IPS-NIHi7 (cell line): ENCODE measurements around the gene PRG3.
A peak's percentile ranks its signal among the peaks of the same experiment; 100 is the strongest.
"Not testable (repeated sequence)": the region's sequence is repeated elsewhere in the genome, so short reads cannot be mapped to it uniquely, and the experiment has no call there.

Experiments
- DNase-seq: peaks from one replicate; pipeline ENCODE4 v3.0.0; 2012; ENCODE audit warnings: mixed read lengths; ENCODE audit errors: extremely low spot score

PRG3 gene

DNA sequence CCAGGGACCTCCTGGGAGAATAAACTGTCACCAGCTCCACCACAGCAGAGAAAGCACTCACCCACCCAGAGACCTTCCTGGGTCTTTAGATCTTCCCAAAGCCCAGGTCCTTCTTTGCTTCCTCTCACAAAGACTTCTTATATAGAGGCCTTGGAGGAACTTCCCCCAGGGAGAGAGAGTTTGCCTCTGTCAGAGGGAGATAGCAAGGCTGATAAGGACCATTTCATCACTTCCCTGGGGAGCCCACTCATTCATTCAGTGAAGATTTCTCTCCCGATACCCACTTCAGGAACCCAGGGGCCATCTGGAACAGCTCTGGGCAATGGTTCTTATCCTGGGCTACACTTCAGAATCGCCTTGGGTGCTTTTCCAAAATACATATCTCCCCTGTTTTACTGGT is 9.6 kb upstream of the PRG3 start, which contains the start of gene PRG2:
Gene PRG2 (minus strand): TSS at position 116 of the 400 bp plus-strand sequence. CDS start 706 bp downstream, outside the sequence.
- no peak for DNase-seq

DNA sequence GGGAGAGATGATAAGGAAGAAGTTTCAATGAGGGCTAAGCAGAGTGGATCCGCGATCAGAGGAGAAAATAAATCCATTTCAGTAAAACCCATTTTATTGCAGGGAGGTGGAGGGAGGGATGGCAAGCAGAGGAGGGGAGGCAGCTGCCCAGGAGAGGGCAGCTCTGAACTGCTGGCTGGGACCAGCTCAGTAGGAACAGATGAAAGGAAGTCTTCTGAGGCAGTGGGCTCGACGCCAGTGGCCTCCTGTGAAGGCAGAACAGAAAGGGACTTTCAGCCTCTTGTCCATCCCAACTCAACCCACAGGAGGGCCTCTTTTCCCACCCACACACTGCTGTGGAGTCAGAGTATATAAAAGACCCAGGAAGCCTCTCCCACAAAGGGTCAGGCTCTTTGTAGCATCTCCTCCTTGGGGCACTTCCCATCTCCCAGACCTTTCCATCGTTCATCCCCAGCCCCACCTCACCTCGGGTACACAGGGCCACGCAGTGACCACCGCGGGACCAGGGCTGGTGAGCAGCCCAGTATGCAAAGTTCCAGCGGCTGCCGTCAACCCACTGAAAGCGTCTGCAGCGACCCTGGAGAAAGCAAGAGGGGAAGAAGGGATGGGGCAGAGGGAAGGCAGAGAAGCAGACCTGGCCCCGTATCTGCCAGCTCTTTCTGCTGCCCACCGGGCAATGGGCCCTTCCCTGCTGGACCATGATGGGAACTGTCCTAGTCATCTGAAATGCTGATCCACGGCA is 6.5 kb upstream of the PRG3 start:
- DNase-seq = no peak

DNA sequence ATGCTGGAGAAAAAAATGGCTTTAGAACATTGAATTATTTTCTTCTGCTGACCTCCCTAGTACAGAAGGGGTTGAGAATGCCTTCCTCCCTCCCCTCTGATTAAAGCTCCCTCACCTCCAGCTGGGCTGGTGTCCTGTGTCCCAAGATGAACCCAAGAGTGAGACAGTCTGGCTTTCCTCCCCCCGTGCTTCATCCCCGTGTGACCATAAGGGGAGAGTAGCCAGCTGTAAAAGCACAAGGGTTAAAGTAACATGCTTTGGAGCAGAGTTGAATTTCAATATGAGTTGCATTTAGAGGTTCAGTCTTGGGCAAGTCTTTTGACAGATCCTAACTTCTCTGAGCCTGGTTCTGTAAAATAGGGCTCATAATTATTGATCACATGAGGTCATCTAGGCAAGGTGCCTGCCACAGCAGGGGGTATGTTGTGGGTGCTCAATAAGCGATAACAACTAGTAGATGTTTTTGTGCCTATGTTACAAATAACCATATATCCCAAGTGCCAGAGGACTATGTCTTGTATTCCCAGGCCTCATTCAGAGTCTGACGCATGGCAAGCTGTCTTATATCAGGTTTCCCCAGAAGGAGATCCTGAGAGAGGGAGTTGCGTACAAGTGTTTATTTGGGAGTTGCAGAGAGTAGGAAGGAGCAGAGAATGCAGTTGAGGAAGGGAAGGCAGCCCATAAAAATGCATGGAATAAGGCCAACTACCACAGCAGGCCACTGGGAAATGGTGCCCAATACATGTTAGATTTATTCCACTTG is 5.4 kb upstream of the PRG3 start:
- DNase-seq = no peak

- DNase-seq = peak; percentile 88
Measured at GRCh38 chr11:57379732-57380131, 1.2 kb downstream of the PRG3 start.

GRCh38 chr11:57378186-57378585 is 2.8 kb downstream of the PRG3 start:
- no peak for DNase-seq

GRCh38 chr11:57377107-57377506 is 3.8 kb downstream of the PRG3 start:
- no peak for DNase-seq

DNA sequence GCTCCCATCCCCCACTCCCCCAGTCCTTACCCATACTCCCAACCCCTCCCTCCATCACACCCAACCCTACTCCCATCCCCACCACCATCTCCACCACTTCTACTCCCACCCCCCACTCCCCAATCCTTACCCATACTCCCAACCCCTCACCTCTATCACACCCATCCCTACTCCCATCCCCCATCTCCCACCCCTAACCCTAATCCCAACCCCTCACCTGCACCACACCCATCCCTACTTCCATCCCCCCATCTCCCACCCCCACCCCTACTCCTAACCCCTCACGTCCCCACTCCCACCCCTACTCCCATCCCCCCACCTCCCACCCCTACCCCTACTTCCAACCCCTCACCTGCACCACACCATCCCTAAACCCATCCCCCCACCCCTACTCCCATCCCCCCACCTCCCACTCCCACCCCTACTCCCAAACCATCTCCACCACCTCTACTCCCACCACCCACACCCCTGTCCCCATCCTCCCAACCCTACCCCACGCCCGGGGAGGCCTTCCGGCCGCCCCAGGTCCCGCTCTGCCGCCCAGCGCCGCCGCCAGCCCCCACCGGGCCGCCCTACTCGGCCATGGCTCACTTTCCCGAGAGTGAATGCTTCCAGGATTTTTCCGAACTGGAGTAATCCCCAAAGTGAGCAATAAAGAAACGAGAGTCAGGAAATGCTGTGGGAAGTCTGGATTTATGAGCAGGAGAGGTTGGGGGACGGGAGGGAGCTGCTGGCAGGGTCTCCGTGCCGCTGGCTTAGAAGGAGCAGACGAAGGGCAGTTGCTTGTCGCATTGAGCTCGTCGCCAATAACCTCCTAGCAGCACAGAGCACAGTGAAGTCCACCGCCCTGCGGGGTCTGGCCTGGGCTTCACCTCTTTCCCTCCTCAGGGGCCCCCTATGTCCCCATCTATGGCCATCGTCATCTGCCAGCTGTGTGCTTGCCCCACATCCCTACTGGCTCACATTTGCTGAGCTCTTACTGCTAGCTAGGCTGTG is 4.6 kb downstream of the PRG3 start:
- no peak for DNase-seq

DNA sequence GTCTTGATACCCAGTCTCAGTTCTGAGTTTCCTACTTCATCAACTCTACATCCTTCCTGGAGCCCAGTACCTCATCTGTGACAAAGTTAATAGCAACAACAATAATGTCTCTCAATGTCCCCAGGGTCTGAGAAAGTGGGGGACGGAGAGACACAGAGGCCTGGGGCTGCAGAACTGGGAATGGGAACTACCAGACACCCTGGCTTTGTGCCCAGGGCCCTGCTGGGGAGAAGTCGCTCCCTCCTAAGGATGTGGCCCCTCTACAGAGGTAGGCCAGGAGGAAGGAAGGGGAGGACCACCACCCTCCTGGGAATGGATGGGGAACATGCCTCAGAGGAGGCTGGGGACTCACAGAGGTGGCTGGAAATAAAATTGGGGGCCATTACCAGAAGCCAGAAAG is 5.5 kb downstream of the PRG3 start:
- DNase-seq = no peak

GRCh38 chr11:57374966-57375365 is 6.0 kb downstream of the PRG3 start:
- no peak for DNase-seq

DNA sequence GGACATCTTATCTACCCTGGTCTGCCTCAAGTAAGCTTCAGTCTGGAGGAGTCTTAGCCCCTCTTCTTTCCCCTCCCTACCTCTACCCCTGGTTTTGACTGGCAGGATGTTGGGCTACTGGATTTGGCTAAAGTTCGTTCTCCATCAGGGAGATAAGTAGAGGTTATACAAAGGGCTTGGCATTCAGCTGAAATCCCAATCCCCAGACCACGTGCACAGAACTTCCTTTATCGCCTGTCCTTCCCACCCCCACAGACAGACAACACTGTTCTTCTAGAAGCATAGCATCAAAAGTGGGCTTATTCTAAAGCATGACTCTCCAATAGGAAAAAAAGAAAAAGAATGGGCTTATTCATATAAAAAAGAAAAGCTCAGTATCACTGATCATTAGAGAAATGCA is 7.8 kb downstream of the PRG3 start:
- no peak for DNase-seq

GRCh38 chr11:57370941-57371340 is 10.0 kb downstream of the PRG3 start:
- no peak for DNase-seq

GRCh38 chr11:57370251-57370650 is 10.7 kb downstream of the PRG3 start:
- no peak for DNase-seq

GRCh38 chr11:57368845-57369232 is 12.1 kb downstream of the PRG3 start:
- no peak for DNase-seq

GRCh38 chr11:57368106-57368844 is 12.7 kb downstream of the PRG3 start:
- DNase-seq = no peak

- peak; percentile 65 for DNase-seq
Measured at GRCh38 chr11:57364851-57365660, 15.9 kb downstream of the PRG3 start.

DNA sequence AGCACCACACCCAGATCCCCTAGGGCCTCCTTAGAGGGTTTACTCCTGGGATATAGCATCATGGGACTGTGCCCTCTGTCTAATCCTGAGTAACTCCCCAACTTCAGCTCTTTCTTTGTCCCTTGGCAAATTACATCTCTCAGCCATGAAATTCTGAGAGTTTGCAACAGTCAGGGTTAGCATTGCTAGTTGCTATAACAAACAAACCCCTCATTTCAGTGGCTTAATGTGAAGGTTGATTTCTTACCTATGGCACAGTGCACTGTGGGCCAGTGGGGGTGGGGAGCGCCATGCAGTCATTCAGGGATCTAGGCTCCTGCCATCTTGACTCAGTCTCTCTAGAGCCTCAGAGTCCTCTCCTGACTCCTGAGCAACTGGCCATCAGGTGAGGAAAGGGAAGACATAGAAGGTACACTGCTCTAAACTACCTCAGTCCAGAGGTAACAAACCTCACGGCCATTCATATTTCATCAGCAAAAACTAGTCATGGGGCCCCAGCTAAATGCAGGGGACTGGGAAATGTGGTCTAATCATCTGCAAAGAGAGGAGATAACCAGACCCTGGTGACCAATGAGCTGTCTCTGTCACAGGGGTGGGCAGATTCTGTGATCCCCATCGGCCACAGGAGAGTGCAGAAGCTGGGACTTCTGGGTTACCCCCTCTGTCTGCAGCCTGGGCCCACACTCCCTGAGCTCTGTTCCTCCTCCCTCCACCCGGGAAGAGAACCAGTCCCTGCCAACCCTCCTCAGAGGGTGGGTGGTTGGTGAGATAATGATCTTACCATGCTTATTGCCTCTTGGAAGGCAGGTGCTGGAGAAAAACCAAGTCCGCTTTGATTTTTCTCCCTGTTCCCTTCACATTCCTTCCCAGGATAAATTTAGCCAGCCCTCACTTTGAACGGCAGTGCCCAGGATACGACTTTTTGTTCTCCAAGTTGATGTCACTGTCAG is 17.5 kb downstream of the PRG3 start:
- no peak for DNase-seq

DNA sequence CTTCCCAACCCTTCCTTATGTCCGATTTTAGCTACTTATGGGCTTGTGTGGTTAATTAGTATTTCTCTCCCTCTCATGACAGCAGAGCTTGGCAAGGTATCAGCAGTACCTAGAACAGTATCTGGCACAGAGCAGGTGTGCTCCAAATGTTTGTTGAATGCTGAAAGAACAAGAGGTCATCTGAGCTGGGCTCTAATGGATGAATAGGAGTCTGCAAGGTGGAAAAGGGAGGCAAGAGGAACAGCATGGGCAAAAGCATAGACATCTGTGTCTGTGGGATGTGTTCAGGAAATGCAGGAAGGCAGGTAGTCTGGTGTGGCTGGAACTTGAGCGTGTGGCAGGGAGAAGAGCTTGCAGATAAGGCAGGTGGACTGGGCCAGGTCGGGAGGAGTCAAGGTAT is 19.0 kb downstream of the PRG3 start:
- no peak for DNase-seq

GRCh38 chr11:57361420-57361819 is 19.5 kb downstream of the PRG3 start:
- DNase-seq = not testable (repeated sequence)

DNA sequence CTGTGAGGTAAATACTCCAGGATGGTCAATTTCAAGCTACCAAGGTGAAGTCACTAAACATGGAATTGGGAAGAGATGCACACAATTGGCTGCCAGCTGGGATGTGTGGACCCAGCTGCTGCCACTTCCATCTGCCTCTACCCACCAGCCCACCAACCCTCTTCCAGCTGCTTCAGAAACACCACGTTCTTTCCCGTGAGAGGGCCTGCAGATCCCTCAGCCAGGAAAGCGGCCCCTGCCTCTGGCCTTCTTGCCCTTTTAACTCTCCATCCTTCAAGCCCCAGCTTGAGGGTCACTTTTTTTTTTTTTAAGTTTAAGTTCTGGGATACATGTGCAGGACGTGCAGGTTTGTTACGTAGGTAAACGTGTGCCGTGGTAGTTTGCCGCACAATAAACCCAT is 20.0 kb downstream of the PRG3 start:
- no peak for DNase-seq
